ENCODE measurements around the gene GLMP. TPM values are rescaled to one million over a fixed set of nuclear protein-coding genes. Genes with fewer than 3 reads are reported as not detected.

The GLMP gene
- polyA plus RNA-seq, 3 donors: 19.3 to 41.2 (median 37.2) TPM

DNA sequence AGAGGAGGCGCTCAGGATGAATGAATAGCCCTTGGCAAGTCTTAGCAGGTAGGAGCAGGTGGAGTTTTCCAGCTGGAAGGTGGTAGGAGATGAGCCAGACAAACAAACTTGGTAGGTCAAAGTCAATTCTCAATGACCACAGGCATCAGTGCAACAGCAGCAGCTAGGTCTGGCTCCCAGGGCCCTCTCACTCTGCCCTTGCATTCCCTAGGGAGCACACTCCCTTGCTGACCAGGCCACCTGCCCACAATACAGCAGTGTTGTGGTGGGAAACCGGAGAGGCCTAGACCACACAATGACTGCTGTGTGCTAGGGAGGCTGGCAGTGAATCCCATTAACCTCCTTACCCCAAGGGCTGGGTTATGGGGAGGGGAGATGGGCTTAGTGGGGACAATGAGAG is 34.6 kb downstream of the GLMP start:
- WGBS, 3 donors: 85 to 100% (median 91%) methylated on average over 2 of the region's 2 CpGs
- no peak overlapping the region for H3K27ac ChIP-seq (ENCODE audit: low read depth, low read length)

- WGBS, 3 donors: 79 to 83% (median 81%) methylated on average over 3 of the region's 3 CpGs
- H3K27ac ChIP-seq (ENCODE audit: low read depth, low read length): no peak overlapping the region
Measured at GRCh38 chr1:156259805-156260204, 35.7 kb downstream of the GLMP start.

DNA sequence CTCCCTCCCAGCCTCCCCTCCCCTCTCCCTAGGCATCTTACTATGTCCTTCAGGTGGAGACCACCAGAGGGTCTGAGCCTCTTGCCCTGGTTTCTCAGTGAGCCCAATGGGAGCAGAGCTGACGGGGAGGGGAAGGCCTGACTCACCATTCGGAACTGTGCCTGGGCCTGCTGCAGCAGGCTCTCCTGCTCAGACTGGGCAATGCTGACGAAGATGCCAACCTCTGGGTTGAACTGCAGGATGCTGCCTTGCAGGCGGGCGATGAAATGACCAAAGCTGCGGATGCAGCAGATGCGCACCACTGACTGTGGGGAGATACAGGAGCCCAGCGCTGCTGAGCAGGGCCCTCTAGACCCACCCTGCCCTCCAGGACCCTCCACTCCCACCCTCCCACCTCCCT is 36.6 kb downstream of the GLMP start:
- 94 to 97% (median 96%) methylated on average over 8 of the region's 8 CpGs for WGBS, 3 donors
- no peak overlapping the region for H3K27ac ChIP-seq (ENCODE audit: low read depth, low read length)

- WGBS, 3 donors: 71 to 91% (median 78%) methylated on average over 2 of the region's 2 CpGs
- H3K27ac ChIP-seq (ENCODE audit: low read depth, low read length): no peak overlapping the region
Measured at GRCh38 chr1:156257711-156258110, 37.8 kb downstream of the GLMP start.

DNA sequence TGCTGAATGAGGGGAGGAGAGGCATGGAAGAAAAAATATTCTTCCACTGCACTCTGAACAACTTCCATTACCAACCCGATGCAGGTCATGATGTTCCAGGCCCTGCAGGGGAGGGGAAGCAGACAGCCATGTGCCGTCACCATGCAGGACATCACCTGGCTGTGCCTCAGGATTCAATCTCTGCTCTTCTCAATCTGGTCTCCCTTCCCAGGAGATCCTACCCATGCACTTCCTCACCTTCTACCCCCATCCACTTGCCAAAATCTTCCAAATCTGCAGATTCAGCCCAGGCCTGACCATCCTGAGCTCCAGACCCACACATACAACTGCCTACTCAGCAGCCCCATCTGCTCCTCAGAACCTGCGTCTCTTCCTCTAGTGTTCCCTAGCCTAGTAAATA is 41.8 kb downstream of the GLMP start:
- H3K27ac ChIP-seq (ENCODE audit: low read depth, low read length): no peak overlapping the region
- WGBS, 3 donors: 93 to 95% (median 93%) methylated on average over 3 of the region's 3 CpGs

DNA sequence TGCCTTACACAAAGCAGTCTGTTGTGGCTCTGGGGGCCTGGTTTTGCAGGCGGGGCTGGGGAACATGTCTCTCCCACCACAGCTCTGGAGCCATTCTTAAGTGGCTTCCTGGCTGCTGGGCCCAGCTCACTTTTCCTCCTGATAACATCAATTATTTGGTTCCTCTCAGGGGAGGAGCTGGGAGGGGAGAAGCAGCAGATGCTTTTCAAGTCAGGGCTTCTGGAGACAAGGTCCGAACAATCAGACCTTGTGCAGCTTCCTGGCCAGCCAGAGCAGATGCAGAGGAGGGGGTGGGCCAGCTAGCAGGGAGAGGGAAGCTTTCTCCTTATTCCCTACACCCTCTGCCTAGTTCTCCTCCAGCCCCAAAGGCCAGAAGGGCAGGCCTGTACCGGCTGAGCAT is 44.0 kb downstream of the GLMP start:
- no peak overlapping the region for H3K27ac ChIP-seq (ENCODE audit: low read depth, low read length)
- 34 to 55% (median 43%) methylated on average over 3 of the region's 3 CpGs for WGBS, 3 donors

GRCh38 chr1:156249593-156249992 is 45.9 kb downstream of the GLMP start:
- H3K27ac ChIP-seq (ENCODE audit: low read depth, low read length): no peak overlapping the region
- 81 to 96% (median 83%) methylated on average over 5 of the region's 5 CpGs for WGBS, 3 donors

DNA sequence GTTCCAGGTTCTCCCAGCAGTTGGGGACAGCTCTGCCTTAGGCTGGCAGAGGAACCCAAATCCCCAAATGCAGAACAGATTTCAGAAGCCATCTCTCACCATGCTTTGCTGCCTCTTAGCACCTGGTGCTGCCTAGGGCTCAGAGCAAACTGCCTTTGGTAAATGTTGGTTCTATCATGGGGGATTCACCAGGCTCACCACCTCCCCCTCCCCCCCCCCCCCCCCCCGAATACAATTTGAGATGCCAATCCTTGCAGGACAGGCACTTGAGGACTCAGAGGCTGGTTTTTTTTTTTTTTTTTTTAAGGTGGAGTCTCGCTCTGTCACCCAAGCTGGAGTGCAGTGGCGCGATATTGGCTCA is 47.2 kb downstream of the GLMP start:
- no peak overlapping the region for H3K27ac ChIP-seq (ENCODE audit: low read depth, low read length)
- WGBS, 3 donors: 67 to 87% (median 82%) methylated on average over 2 to 4 of the region's 4 CpGs

DNA sequence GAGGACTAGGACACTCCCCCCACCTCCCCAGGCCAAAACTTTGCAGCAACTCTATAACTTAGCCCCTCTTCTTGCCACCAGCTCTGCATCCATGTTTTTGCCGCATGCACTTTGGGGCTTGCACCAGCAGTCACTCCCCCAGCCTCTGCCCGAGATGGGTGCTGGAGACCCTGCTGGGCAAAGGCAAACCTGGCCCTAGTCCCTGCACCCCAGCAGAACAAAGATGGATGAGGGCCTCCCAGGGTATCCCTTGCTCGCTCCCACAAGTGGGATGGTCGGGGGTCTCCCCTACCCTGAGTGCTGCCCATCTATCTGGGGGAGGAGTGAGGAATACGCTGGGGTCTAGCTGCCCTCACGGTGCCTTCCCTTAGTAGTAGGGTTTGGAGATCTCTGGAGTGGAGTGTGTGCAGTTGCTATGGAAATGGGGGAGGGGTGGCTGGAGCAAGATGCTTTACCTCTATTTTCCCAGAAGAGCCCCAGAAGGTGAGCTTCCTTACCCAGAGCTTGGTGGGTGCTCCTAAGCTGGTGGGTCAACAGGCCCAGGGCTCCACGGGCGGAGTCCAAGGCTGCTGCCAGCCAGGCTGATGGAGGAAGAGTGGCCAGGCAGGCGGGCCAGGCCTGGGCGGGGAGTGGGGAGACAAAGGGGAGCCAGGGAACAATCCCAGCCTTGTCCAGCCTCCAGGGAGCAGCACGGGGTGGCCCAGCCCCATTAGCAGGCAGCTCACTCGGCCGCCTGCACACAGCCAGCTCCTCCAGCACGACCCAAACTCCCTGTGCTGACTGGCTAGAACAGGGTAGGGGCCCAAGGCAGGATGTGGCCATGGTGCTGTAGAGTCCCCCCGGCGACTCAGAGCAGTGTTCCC is 47.8 kb downstream of the GLMP start, which contains the start of gene PAQR6:
TSS of gene PAQR6 (minus strand) at position 597 of the 863 bp plus-strand sequence. CDS start 1,325 bp downstream, outside the sequence.
- 32 to 69% (median 55%) methylated on average over 16 of the region's 16 CpGs for WGBS, 3 donors
- H3K27ac ChIP-seq (ENCODE audit: low read depth, low read length): no peak within 1 kb of the TSS

DNA sequence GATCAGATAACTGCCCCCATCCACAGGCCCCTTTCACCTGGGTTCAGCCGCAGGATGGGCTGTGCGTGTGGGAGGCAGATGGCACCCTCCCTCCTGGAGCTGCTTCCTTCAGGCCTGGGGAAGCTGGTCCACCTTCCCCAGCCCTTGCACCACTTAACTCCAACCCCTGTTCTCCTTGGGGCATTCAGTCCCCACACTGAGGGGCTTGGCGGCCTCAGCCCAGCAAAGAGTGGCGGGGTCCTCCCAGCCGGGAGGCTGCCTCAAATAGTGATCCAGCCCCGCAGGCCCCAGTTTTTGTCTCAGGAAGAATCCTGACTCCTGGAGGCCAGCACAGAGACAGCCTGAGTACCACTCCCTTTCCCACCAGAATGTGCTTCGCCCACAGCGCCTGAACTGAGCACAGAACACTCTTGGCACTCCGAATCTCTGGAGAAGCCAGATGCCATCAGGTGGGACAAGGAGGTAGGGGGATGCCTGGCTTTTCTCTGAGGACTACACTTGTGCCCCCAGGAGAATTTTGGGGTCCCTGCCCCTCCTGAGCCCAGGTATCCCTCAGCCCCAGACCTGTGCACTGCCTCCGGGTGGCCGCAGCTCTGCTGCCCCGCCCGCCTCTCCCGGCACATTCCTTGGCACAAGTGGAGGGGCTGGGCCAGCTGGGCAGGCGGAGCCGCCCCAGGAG is 48.6 kb downstream of the GLMP start:
- no peak overlapping the region for H3K27ac ChIP-seq (ENCODE audit: low read depth, low read length)
- WGBS, 3 donors: 48 to 49% (median 49%) methylated on average over 16 of the region's 16 CpGs

- H3K27ac ChIP-seq (ENCODE audit: low read depth, low read length): no peak overlapping the region
- WGBS, 3 donors: 50 to 66% (median 52%) methylated on average over 10 of the region's 10 CpGs
Measured at GRCh38 chr1:156246241-156246780, 49.2 kb downstream of the GLMP start.

- WGBS, 3 donors: 5 to 6% (median 5%) methylated on average over 59 to 69 of the region's 69 CpGs
Measured at GRCh38 chr1:156245451-156246232, 49.8 kb downstream of the GLMP start.

GRCh38 chr1:156244712-156245111 is 50.8 kb downstream of the GLMP start:
- WGBS, 3 donors: 79 to 92% (median 88%) methylated on average over 17 of the region's 17 CpGs
- H3K27ac ChIP-seq (ENCODE audit: low read depth, low read length): no peak overlapping the region

More at GRCh38 chr1:156245451-156246232, 49.8 kb downstream of the GLMP start:
- H3K27ac ChIP-seq (ENCODE audit: low read depth, low read length): no peak overlapping the region

GRCh38 chr1:156244126-156244525 is 51.4 kb downstream of the GLMP start:
- no peak overlapping the region for H3K27ac ChIP-seq (ENCODE audit: low read depth, low read length)

DNA sequence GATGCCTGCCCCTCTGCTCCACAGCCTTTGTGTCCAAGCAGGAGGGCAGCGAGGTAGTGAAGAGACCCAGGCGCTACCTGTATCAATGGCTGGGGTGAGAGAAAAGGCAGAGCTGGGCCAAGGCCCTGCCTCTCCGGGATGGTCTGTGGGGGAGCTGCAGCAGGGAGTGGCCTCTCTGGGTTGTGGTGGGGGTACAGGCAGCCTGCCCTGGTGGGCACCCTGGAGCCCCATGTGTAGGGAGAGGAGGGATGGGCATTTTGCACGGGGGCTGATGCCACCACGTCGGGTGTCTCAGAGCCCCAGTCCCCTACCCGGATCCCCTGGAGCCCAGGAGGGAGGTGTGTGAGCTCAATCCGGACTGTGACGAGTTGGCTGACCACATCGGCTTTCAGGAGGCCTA is 52.7 kb downstream of the GLMP start:
- 74 to 80% (median 77%) methylated on average over 10 of the region's 10 CpGs for WGBS, 3 donors
- H3K27ac ChIP-seq (ENCODE audit: low read depth, low read length): no peak overlapping the region

More at GRCh38 chr1:156244126-156244525, 51.4 kb downstream of the GLMP start:
- 69 to 94% (median 82%) methylated on average over 2 of the region's 2 CpGs for WGBS, 3 donors
